Measurements from ENCODE around the gene KRT31.

Gene KRT31

DNA sequence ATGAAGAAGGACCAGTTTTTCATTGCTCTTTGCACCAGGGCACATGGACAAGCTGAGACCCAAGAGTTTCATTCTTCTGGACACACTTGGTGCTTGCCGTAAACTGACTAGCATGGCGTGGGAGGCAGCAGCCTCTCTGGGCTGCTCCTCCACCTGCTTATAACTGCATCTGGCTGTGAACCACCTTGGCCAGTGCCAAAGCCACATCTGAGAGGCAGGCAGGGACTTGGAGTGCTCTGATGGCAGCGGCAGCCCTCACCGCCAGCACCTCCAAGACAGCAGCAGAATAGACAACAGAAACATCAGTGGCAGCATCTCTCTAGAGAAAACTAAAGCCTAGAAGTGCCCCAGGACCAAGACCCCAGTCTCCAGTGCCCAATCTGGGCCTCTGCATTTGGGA, 22.3 kb upstream of the KRT31 start:
- TF ChIP-seq, protein P1, sequence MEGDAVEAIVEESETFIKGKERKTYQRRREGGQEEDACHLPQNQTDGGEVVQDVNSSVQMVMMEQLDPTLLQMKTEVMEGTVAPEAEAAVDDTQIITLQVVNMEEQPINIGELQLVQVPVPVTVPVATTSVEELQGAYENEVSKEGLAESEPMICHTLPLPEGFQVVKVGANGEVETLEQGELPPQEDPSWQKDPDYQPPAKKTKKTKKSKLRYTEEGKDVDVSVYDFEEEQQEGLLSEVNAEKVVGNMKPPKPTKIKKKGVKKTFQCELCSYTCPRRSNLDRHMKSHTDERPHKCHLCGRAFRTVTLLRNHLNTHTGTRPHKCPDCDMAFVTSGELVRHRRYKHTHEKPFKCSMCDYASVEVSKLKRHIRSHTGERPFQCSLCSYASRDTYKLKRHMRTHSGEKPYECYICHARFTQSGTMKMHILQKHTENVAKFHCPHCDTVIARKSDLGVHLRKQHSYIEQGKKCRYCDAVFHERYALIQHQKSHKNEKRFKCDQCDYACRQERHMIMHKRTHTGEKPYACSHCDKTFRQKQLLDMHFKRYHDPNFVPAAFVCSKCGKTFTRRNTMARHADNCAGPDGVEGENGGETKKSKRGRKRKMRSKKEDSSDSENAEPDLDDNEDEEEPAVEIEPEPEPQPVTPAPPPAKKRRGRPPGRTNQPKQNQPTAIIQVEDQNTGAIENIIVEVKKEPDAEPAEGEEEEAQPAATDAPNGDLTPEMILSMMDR (IDR thresholded peaks at IDR 0.05; ENCODE audit: extremely low read depth, insufficient read depth, missing control alignments), result no peak
- in situ Hi-C loops (cut with MboI; ENCODE audit: low pct_unique_long_range_greater_than_20kb, low sequenced_read_pairs, unreplicated experiment), result no loop called here
- no peak for DNase-seq (ENCODE audit: low spot score)

DNA sequence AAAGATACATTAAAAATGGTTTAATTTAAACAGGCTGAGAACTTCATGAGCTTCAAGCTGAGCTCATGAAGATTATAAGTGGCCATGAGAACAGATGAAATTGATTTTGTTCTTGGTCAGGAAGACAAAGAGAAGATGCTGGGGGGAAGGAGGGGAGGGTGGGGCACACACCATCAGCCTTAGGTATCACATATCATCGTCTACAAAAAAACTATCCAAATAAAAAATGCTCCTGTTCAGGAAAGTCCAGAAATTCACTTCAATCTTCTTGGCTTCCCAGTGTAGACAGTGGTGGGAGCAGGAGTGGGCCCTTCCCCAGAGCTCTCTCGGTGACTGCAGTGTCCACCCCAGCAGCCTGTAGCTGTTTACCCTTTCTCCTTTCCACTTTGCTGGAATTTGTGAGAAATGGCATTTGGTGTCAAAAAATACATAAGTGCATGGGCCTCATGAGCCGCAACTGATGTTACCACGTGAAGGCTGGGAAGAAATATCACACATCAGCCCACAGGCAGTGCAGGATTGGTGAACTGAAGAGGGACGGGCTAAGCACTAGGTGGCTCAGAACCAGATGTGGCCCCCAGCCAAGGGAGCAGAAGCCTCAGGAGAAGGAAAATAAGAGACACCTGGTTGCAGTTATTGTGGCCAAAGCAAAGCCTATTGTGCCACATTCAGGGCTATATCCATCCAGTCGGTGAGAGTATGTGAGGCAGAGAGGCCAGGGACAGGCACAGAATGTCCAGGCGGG, 20.9 kb upstream of the KRT31 start:
- in situ Hi-C loops (cut with MboI; ENCODE audit: low pct_unique_long_range_greater_than_20kb, low sequenced_read_pairs, unreplicated experiment), result no loop called here
- no peak for DNase-seq (ENCODE audit: low spot score)
- TF ChIP-seq, protein P1 (IDR thresholded peaks at IDR 0.05; ENCODE audit: extremely low read depth, insufficient read depth, missing control alignments), result no peak

GRCh38 chr17:41417576-41418015, 20.2 kb upstream of the KRT31 start:
- DNase-seq (ENCODE audit: low spot score), result peak; percentile 43
- TF ChIP-seq, protein P1 (IDR thresholded peaks at IDR 0.05; ENCODE audit: extremely low read depth, insufficient read depth, missing control alignments), result peak; percentile 42
- in situ Hi-C loops (cut with MboI; ENCODE audit: low pct_unique_long_range_greater_than_20kb, low sequenced_read_pairs, unreplicated experiment), result no loop called here

- no peak for DNase-seq (ENCODE audit: low spot score)
- TF ChIP-seq, protein P1 (IDR thresholded peaks at IDR 0.05; ENCODE audit: extremely low read depth, insufficient read depth, missing control alignments), result no peak
- in situ Hi-C loops (cut with MboI; ENCODE audit: low pct_unique_long_range_greater_than_20kb, low sequenced_read_pairs, unreplicated experiment), result no loop called here
Observed at GRCh38 chr17:41417127-41417526, 19.7 kb upstream of the KRT31 start.

- in situ Hi-C loops (cut with MboI; ENCODE audit: low pct_unique_long_range_greater_than_20kb, low sequenced_read_pairs, unreplicated experiment), result no loop called here
- TF ChIP-seq, protein P1 (IDR thresholded peaks at IDR 0.05; ENCODE audit: extremely low read depth, insufficient read depth, missing control alignments), result no peak
- no peak for DNase-seq (ENCODE audit: low spot score)
Observed at GRCh38 chr17:41416479-41416878, 19.1 kb upstream of the KRT31 start.

DNA sequence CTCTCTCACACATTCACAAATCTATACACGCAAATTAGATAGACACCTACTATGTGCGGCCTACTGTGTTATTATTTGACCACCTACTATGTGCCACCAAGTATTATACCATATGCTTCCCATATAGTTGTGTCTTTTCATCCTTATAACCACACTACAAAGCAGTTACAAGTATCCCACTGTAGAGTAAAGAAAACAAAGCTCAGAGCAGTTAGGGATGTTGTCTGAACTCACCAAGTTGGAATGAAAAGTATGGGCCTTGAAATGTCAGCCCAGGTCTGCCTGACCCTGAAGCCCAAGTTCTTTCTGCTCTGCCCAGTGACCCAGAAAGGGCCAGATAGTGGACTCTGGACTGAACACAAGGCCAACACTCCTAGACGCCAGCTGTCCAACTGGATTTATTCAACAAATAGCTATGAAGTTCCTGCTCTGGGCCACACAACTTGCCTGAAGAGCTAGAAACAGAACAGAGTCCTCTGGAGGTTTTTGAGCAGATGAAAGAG, 18.5 kb upstream of the KRT31 start:
- TF ChIP-seq, protein P1 (IDR thresholded peaks at IDR 0.05; ENCODE audit: extremely low read depth, insufficient read depth, missing control alignments), result no peak
- DNase-seq (ENCODE audit: low spot score), result no peak
- in situ Hi-C loops (cut with MboI; ENCODE audit: low pct_unique_long_range_greater_than_20kb, low sequenced_read_pairs, unreplicated experiment), result no loop called here

Measured in GM13977 (cell line).